GM12878 (cell line): ENCODE data around the gene CAMTA1.

Experiments used
- ASH2L ChIP-seq: fragments of 300-600, 200-600 bp; sonication (generic); IDR thresholded peaks from 2 replicates; pipeline ENCODE4 v1.6.1; 2017; ENCODE audit warnings: low read depth, mild to moderate bottlenecking, borderline replicate concordance
- BHLHE40 ChIP-seq, 2 experiments: fragments of 450-650 bp in 1 of 2; IDR thresholded peaks; 2 replicates each; pipeline ENCODE4 v1.6.1; 2011 to 2017; ENCODE audit warnings: low read depth in 2 of 2, borderline replicate concordance in 1 of 2, improper control_type of control experiment in 1 of 2, low read length in 1 of 2, mild to moderate bottlenecking in 1 of 2
- CBFB ChIP-seq: IDR thresholded peaks from 2 replicates; pipeline ENCODE4 v1.6.1; 2016; ENCODE audit warnings: antibody characterized with exemption, low read depth
- CTCF ChIP-seq, 3 experiments: IDR thresholded peaks in 2 of 3; conservative IDR thresholded peaks in 1 of 3; 2 replicates each; pipeline ENCODE4 v1.5.1; 2011; ENCODE audit warnings: low read depth in 3 of 3, low read length in 3 of 3, mild to moderate bottlenecking in 3 of 3, control low read depth in 2 of 3, moderate library complexity in 2 of 3, inconsistent platforms in 1 of 3, mixed read lengths in 1 of 3; ENCODE audit not compliant: control insufficient read depth in 2 of 3, insufficient read depth in 1 of 3; ENCODE audit errors: extremely low read depth in 1 of 3
- EZH2 ChIP-seq: IDR thresholded peaks from 2 replicates; pipeline ENCODE4 v1.6.1; 2012; ENCODE audit warnings: low read depth, mild to moderate bottlenecking, control low read depth, inconsistent platforms, low read length, borderline replicate concordance; ENCODE audit not compliant: control insufficient read depth
- FOXK2 ChIP-seq: fragments of 450-650 bp; IDR thresholded peaks from 2 replicates; pipeline ENCODE4 v1.6.1; 2017; ENCODE audit warnings: mild to moderate bottlenecking, moderate library complexity
- NKRF ChIP-seq: fragments of 450-650 bp; conservative IDR thresholded peaks from 2 replicates; pipeline ENCODE4 v1.6.1; 2017; ENCODE audit warnings: mild to moderate bottlenecking, moderate library complexity
- NRF1 ChIP-seq: conservative IDR thresholded peaks from 2 replicates; pipeline ENCODE4 v1.6.1; 2011; ENCODE audit warnings: mild to moderate bottlenecking, low read depth, low read length, improper control_type of control experiment
- POLR2A ChIP-seq: IDR thresholded peaks from 2 replicates; pipeline ENCODE4 v1.6.1; 2011; ENCODE audit warnings: low read depth, mild to moderate bottlenecking, low read length
- SIN3A ChIP-seq: IDR thresholded peaks from 2 replicates; pipeline ENCODE4 v1.6.1; 2012; ENCODE audit warnings: low read depth, low read length, improper control_type of control experiment
- USF2 ChIP-seq: IDR thresholded peaks from 2 replicates; pipeline ENCODE4 v1.6.1; 2011; ENCODE audit warnings: low read depth, low read length, improper control_type of control experiment, borderline replicate concordance
- TF ChIP-seq, protein P1 (sequence below): IDR thresholded peaks from 2 replicates; pipeline ENCODE4 v1.6.1; 2012; ENCODE audit warnings: low read length, inconsistent platforms
- TF ChIP-seq, protein P2 (sequence below): IDR thresholded peaks from 2 replicates; pipeline ENCODE4 v1.6.1; 2012; ENCODE audit warnings: low read depth, low read length, improper control_type of control experiment

- TF ChIP-seq FOXK2 (no peak), CBFB (no peak), EZH2 (no peak), NKRF (no peak), SIN3A (no peak), CTCF (IDR thresholded peaks at IDR 0.05 in 2 of 3, conservative IDR thresholded peaks at IDR 0.05 in 1 of 3; ENCODE audit: control insufficient read depth in 2 of 3, extremely low read depth in 1 of 3, insufficient read depth in 1 of 3, low read depth in 3 of 3, low read length in 3 of 3) (no peak), ASH2L (no peak), BHLHE40 (IDR thresholded peaks at IDR 0.05; ENCODE audit: borderline replicate concordance in 1 of 2, low read depth in 2 of 2, low read length in 1 of 2) (no peak), USF2 (no peak), NRF1 (no peak), POLR2A (no peak)
- TF ChIP-seq, protein P1, sequence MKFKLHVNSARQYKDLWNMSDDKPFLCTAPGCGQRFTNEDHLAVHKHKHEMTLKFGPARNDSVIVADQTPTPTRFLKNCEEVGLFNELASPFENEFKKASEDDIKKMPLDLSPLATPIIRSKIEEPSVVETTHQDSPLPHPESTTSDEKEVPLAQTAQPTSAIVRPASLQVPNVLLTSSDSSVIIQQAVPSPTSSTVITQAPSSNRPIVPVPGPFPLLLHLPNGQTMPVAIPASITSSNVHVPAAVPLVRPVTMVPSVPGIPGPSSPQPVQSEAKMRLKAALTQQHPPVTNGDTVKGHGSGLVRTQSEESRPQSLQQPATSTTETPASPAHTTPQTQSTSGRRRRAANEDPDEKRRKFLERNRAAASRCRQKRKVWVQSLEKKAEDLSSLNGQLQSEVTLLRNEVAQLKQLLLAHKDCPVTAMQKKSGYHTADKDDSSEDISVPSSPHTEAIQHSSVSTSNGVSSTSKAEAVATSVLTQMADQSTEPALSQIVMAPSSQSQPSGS, result no peak
- TF ChIP-seq, protein P2, sequence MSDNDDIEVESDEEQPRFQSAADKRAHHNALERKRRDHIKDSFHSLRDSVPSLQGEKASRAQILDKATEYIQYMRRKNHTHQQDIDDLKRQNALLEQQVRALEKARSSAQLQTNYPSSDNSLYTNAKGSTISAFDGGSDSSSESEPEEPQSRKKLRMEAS, result no peak
These were observed 844.4 kb downstream of the CAMTA1 start for GRCh38 chr1:7629465-7630195.
